ENCODE data around the gene OTUD7B.

OTUD7B gene

DNA sequence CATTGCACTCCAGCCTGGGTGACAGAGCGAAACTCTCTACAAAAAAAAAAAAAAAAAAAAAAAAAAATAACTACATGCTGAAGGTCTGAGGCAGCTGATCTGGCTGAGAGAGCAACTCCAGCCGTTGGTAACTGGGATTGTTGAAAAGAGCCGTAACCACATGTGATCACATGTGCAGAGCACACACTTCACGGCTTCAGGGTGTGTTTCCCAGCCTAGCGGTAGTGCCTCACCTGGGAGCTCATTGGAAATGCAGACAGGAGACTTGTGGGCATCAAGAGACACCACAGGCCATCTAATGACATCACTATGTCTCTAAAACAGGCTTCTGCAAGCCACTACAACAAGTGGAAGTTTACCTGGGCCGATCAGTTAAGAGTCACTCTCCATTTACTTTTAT is 11.8 kb upstream of the OTUD7B start:
- Histone ChIP-seq H2BK120ac (ENCODE audit: low read depth, low read length) (no peak overlapping the region), H3K23ac (ENCODE audit: low read length) (no peak overlapping the region), H3K4me1 (ENCODE audit: control insufficient read depth, low read depth, low read length) (no peaks in the 10 kb centered on the region), H3K79me1 (ENCODE audit: low read length) (no peaks in the 10 kb centered on the region), H3K4me3 (ENCODE audit: low read length) (no peak overlapping the region), H3K36me3 (ENCODE audit: control insufficient read depth, insufficient read depth, low read length) (no peaks in the 10 kb centered on the region), H3K79me2 (ENCODE audit: control insufficient read depth, insufficient read depth, low read length) (no peaks in the 10 kb centered on the region), H3K27ac (ENCODE audit: low read depth, low read length) (no peak overlapping the region), H3K4ac (ENCODE audit: low read depth, low read length) (no peak overlapping the region), H3K56ac (ENCODE audit: low read length) (no peak overlapping the region), H3K9ac (ENCODE audit: low read length) (no peak overlapping the region), H3K27me3 (ENCODE audit: insufficient read depth, low read length, poor library complexity) (no peaks in the 10 kb centered on the region), H2AK5ac (ENCODE audit: low read length) (no peak overlapping the region), H4K5ac (ENCODE audit: low read length) (no peak overlapping the region), H2BK15ac (replicated peaks; ENCODE audit: low read depth) (no peak overlapping the region), H4K8ac (ENCODE audit: low read depth, low read length) (no peak overlapping the region), H3K4me2 (ENCODE audit: low read length) (no peak overlapping the region), H3K18ac (ENCODE audit: low read length) (no peak overlapping the region), H2BK5ac (ENCODE audit: low read length) (no peak overlapping the region)
- WGBS (ENCODE audit: extremely low coverage, insufficient coverage, low lambda C conversion rate): no CpG with 5 or more reads among the region's 6 CpGs
- DNase-seq: peak; percentile 85

DNA sequence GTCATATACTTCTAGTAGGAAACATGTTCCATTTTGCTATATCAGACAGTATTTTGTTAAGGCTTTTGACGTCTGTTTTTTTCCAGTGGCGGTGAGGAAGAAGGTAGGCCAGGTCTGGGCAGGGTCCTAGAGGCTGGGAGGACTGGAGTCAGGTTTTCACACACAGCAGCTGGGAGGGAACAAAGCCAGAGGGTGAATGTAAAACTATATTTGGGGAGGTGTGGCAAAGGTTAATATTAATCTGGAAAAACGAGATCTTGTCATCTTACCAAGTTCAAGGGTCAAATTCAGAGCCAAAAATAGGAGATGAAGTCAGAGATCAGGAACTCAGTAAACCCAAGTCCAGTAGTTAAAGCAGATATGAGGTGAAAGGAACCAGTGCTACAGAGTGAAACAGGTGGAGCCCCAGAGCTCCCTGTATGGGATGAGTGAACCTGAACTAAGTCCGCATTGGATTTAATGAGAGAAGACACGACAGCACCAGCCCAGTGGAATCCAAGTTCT is 10.7 kb upstream of the OTUD7B start:
- Histone ChIP-seq H2BK15ac (replicated peaks; ENCODE audit: low read depth) (no peak overlapping the region), H3K27ac (ENCODE audit: low read depth, low read length) (no peak overlapping the region)
- no CpG with 5 or more reads among the region's 5 CpGs for WGBS (ENCODE audit: extremely low coverage, insufficient coverage, low lambda C conversion rate)

DNA sequence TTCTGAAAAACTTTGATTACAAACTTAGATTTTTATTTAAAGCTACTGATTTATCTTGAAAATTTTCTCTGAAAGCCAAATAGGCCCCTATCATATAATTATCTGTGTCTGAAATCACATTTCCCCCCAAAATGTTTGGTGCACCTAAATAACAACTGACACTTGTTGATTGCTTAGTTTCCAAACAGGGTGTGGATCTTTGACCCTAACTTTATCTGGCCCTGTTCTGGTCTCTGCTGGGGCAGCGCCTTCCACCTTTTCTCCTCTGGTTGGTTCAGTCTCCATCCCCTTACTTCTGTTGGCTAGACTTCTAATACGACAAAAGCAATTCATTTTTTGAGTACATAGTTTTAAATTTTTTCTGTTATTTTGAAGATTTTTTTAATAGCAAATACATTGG is 10.2 kb upstream of the OTUD7B start:
- no CpG with 5 or more reads among the region's 2 CpGs for WGBS (ENCODE audit: extremely low coverage, insufficient coverage, low lambda C conversion rate)
- H3K27ac ChIP-seq (ENCODE audit: low read depth, low read length): no peak overlapping the region
- H3K4me2 ChIP-seq (ENCODE audit: low read length): no peak overlapping the region

More for the DNA sequence above, 10.7 kb upstream of the OTUD7B start:
- no peak overlapping the region for H3K4me2 ChIP-seq (ENCODE audit: low read length)
- no peak overlapping the region for H3K18ac ChIP-seq (ENCODE audit: low read length)
- no peaks in the 10 kb centered on the region for H3K4me1 ChIP-seq (ENCODE audit: control insufficient read depth, low read depth, low read length)
- H4K8ac ChIP-seq (ENCODE audit: low read depth, low read length): no peak overlapping the region
- no peak overlapping the region for H4K5ac ChIP-seq (ENCODE audit: low read length)
- no peak overlapping the region for H2AK5ac ChIP-seq (ENCODE audit: low read length)
- H3K79me2 ChIP-seq (ENCODE audit: control insufficient read depth, insufficient read depth, low read length): no peaks in the 10 kb centered on the region
- no peak overlapping the region for H3K9ac ChIP-seq (ENCODE audit: low read length)
- H3K4me3 ChIP-seq (ENCODE audit: low read length): no peak overlapping the region
- peaks cover 2% of the 10 kb centered on the region for H3K27me3 ChIP-seq (ENCODE audit: insufficient read depth, low read length, poor library complexity)
- DNase-seq: no peak
- no peak overlapping the region for H2BK5ac ChIP-seq (ENCODE audit: low read length)
- H3K56ac ChIP-seq (ENCODE audit: low read length): no peak overlapping the region
- H2BK120ac ChIP-seq (ENCODE audit: low read depth, low read length): no peak overlapping the region
- no peaks in the 10 kb centered on the region for H3K36me3 ChIP-seq (ENCODE audit: control insufficient read depth, insufficient read depth, low read length)
- H3K79me1 ChIP-seq (ENCODE audit: low read length): no peaks in the 10 kb centered on the region
- no peak overlapping the region for H3K4ac ChIP-seq (ENCODE audit: low read depth, low read length)
- no peak overlapping the region for H3K23ac ChIP-seq (ENCODE audit: low read length)

DNA sequence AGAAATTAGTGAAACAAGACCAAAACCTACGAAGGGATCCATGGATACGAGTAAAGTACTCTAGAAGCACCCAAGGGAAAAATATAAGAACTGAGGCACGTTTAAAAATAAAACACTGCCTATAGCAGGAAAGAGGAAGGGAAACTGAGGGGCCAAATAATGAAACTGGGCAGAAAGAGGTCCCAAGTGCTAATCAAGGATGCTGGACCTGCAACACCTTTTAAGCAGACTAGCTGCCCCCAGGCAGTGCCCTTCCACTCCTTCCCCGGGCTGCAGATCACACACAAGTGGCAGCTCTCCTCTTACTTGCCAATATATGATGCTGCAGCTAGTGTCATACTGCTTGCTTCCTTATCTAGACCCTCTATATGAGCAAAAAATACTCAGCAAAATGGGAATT is 7.6 kb upstream of the OTUD7B start:
- H3K23ac ChIP-seq (ENCODE audit: low read length): no peak overlapping the region
- H2AK5ac ChIP-seq (ENCODE audit: low read length): no peak overlapping the region
- H2BK15ac ChIP-seq (replicated peaks; ENCODE audit: low read depth): no peak overlapping the region
- H2BK120ac ChIP-seq (ENCODE audit: low read depth, low read length): no peak overlapping the region
- no peaks in the 10 kb centered on the region for H3K4me1 ChIP-seq (ENCODE audit: control insufficient read depth, low read depth, low read length)
- no peaks in the 10 kb centered on the region for H3K79me2 ChIP-seq (ENCODE audit: control insufficient read depth, insufficient read depth, low read length)
- H3K36me3 ChIP-seq (ENCODE audit: control insufficient read depth, insufficient read depth, low read length): no peaks in the 10 kb centered on the region
- H2BK5ac ChIP-seq (ENCODE audit: low read length): no peak overlapping the region
- no peak overlapping the region for H3K56ac ChIP-seq (ENCODE audit: low read length)
- no peak overlapping the region for H3K4ac ChIP-seq (ENCODE audit: low read depth, low read length)
- no peak overlapping the region for H3K27ac ChIP-seq (ENCODE audit: low read depth, low read length)
- DNase-seq: no peak
- H3K9ac ChIP-seq (ENCODE audit: low read length): no peak overlapping the region
- H3K79me1 ChIP-seq (ENCODE audit: low read length): no peaks in the 10 kb centered on the region
- no peak overlapping the region for H4K5ac ChIP-seq (ENCODE audit: low read length)
- H4K8ac ChIP-seq (ENCODE audit: low read depth, low read length): no peak overlapping the region
- peaks cover 2% of the 10 kb centered on the region for H3K27me3 ChIP-seq (ENCODE audit: insufficient read depth, low read length, poor library complexity)
- H3K4me3 ChIP-seq (ENCODE audit: low read length): no peak overlapping the region
- H3K18ac ChIP-seq (ENCODE audit: low read length): no peak overlapping the region
- no CpG with 5 or more reads among the region's 4 CpGs for WGBS (ENCODE audit: extremely low coverage, insufficient coverage, low lambda C conversion rate)
- H3K4me2 ChIP-seq (ENCODE audit: low read length): no peak overlapping the region

More for the DNA sequence above, 10.2 kb upstream of the OTUD7B start:
- Histone ChIP-seq H3K4me1 (ENCODE audit: control insufficient read depth, low read depth, low read length) (no peaks in the 10 kb centered on the region), H3K4ac (ENCODE audit: low read depth, low read length) (no peak overlapping the region), H3K79me1 (ENCODE audit: low read length) (no peaks in the 10 kb centered on the region), H3K18ac (ENCODE audit: low read length) (no peak overlapping the region), H3K27me3 (ENCODE audit: insufficient read depth, low read length, poor library complexity) (peaks cover 2% of the 10 kb centered on the region), H3K9ac (ENCODE audit: low read length) (no peak overlapping the region), H2AK5ac (ENCODE audit: low read length) (no peak overlapping the region), H3K79me2 (ENCODE audit: control insufficient read depth, insufficient read depth, low read length) (no peaks in the 10 kb centered on the region), H2BK5ac (ENCODE audit: low read length) (no peak overlapping the region), H3K23ac (ENCODE audit: low read length) (no peak overlapping the region), H3K4me3 (ENCODE audit: low read length) (no peak overlapping the region), H2BK120ac (ENCODE audit: low read depth, low read length) (no peak overlapping the region), H2BK15ac (replicated peaks; ENCODE audit: low read depth) (no peak overlapping the region), H3K56ac (ENCODE audit: low read length) (no peak overlapping the region), H4K5ac (ENCODE audit: low read length) (no peak overlapping the region), H3K36me3 (ENCODE audit: control insufficient read depth, insufficient read depth, low read length) (no peaks in the 10 kb centered on the region), H4K8ac (ENCODE audit: low read depth, low read length) (no peak overlapping the region)
- no peak for DNase-seq

DNA sequence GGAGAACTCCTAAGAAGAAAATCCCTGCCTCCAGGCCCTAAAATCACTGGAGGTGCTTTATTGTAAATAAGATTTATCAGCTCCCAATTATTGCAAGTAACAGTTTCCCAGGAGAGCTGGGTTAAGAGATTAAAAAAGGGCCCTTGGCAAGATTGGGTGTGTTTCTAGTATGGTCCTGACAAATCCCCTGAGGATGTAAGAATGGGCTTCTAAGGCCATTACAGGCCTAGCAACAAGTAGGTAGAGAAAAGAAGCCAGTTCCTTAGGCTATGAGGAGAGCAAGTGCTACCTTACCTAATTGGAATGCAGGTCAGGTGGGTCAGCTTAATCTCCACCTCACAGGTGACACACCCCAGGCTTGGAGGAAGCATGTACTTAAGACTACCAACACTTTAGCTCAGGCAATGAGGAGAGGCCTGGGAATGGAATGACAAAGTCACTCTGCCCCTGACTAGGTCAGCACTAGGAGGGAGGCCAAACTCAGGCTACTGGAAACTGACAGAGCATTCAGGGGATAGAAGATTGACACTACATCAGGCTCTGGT is 6.8 kb upstream of the OTUD7B start:
- Histone ChIP-seq H3K27me3 (ENCODE audit: insufficient read depth, low read length, poor library complexity) (peaks cover 2% of the 10 kb centered on the region), H3K36me3 (ENCODE audit: control insufficient read depth, insufficient read depth, low read length) (no peaks in the 10 kb centered on the region), H3K79me2 (ENCODE audit: control insufficient read depth, insufficient read depth, low read length) (no peaks in the 10 kb centered on the region), H3K27ac (ENCODE audit: low read depth, low read length) (no peak overlapping the region), H3K9ac (ENCODE audit: low read length) (no peak overlapping the region), H4K5ac (ENCODE audit: low read length) (no peak overlapping the region), H3K4me3 (ENCODE audit: low read length) (no peak overlapping the region), H2BK15ac (replicated peaks; ENCODE audit: low read depth) (no peak overlapping the region), H3K18ac (ENCODE audit: low read length) (no peak overlapping the region), H3K4me2 (ENCODE audit: low read length) (no peak overlapping the region), H3K4ac (ENCODE audit: low read depth, low read length) (no peak overlapping the region), H4K8ac (ENCODE audit: low read depth, low read length) (no peak overlapping the region), H3K4me1 (ENCODE audit: control insufficient read depth, low read depth, low read length) (no peaks in the 10 kb centered on the region), H3K79me1 (ENCODE audit: low read length) (no peaks in the 10 kb centered on the region), H3K23ac (ENCODE audit: low read length) (no peak overlapping the region), H3K56ac (ENCODE audit: low read length) (no peak overlapping the region), H2BK120ac (ENCODE audit: low read depth, low read length) (no peak overlapping the region), H2BK5ac (ENCODE audit: low read length) (no peak overlapping the region), H2AK5ac (ENCODE audit: low read length) (no peak overlapping the region)
- peak; percentile 98 for DNase-seq

DNA sequence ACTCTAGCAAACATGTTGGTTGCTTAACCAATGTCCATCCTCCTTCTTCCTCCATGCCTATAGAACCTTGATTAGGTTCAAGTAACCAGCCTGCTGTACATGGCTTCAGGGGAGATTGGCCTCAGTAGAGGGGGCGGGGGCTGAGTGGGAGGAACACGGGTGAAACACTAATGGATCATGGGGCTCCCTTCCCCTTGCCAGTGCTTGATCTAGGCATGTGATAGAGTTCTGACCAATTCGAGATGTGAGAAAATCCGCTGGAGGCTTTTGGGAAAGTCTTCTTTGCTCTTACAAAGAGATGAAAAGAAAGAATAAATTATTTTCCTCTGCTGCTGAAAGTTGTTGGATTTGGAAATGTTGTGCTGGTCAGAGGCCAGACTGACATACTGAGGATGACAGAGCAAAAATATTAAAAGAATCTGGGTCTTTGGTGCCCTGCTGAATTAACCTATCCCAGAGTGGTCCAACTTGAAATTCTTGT is 5.2 kb upstream of the OTUD7B start:
- Histone ChIP-seq H3K27me3 (ENCODE audit: insufficient read depth, low read length, poor library complexity) (peaks cover 2% of the 10 kb centered on the region), H2BK5ac (ENCODE audit: low read length) (no peak overlapping the region), H3K4me3 (ENCODE audit: low read length) (no peak overlapping the region), H3K4me2 (ENCODE audit: low read length) (no peak overlapping the region), H2BK120ac (ENCODE audit: low read depth, low read length) (no peak overlapping the region), H2BK15ac (replicated peaks; ENCODE audit: low read depth) (no peak overlapping the region), H3K23ac (ENCODE audit: low read length) (no peak overlapping the region), H3K4me1 (ENCODE audit: control insufficient read depth, low read depth, low read length) (no peaks in the 10 kb centered on the region), H4K5ac (ENCODE audit: low read length) (no peak overlapping the region), H3K79me2 (ENCODE audit: control insufficient read depth, insufficient read depth, low read length) (no peaks in the 10 kb centered on the region), H3K9ac (ENCODE audit: low read length) (no peak overlapping the region), H2AK5ac (ENCODE audit: low read length) (no peak overlapping the region), H3K56ac (ENCODE audit: low read length) (no peak overlapping the region), H3K27ac (ENCODE audit: low read depth, low read length) (no peak overlapping the region), H3K4ac (ENCODE audit: low read depth, low read length) (no peak overlapping the region), H3K18ac (ENCODE audit: low read length) (no peak overlapping the region), H4K8ac (ENCODE audit: low read depth, low read length) (no peak overlapping the region), H3K79me1 (ENCODE audit: low read length) (no peaks in the 10 kb centered on the region), H3K36me3 (ENCODE audit: control insufficient read depth, insufficient read depth, low read length) (no peaks in the 10 kb centered on the region)
- DNase-seq: no peak
- no CpG with 5 or more reads among the region's 4 CpGs for WGBS (ENCODE audit: extremely low coverage, insufficient coverage, low lambda C conversion rate)

All from mesendoderm (in vitro differentiated cells).